GM19351 (cell line): ENCODE results near the gene VCL.
"Not testable (repeated sequence)": the region's sequence is repeated elsewhere in the genome, so short reads cannot be mapped to it uniquely, and the experiment has no call there.

ENCODE experiments used
- ATAC-seq: cut with Tn5 transposase; IDR thresholded peaks from one replicate; pipeline ENCODE4 v1.9.1; 2021; ENCODE audit warnings: mild to moderate bottlenecking, moderate library complexity; ENCODE audit not compliant: unreplicated experiment

Gene VCL

GRCh38 chr10:74035303-74035702 lies 37.4 kb downstream of the VCL start:
- no peak for ATAC-seq

- no peak for ATAC-seq
These were observed 38.6 kb downstream of the VCL start for GRCh38 chr10:74036474-74036873.

GRCh38 chr10:74039561-74040145 lies 41.7 kb downstream of the VCL start:
- ATAC-seq, result no peak

- ATAC-seq, result no peak
These were observed 42.5 kb downstream of the VCL start for GRCh38 chr10:74040200-74041126.

- no peak for ATAC-seq
These were observed 46.5 kb downstream of the VCL start for GRCh38 chr10:74044419-74044818.

GRCh38 chr10:74047304-74047703 lies 49.4 kb downstream of the VCL start:
- ATAC-seq, result no peak

- ATAC-seq, result no peak
These were observed 50.0 kb downstream of the VCL start for GRCh38 chr10:74047871-74048270.

- ATAC-seq, result no peak
These were observed 50.5 kb downstream of the VCL start for GRCh38 chr10:74048433-74048832.

GRCh38 chr10:74049955-74050354 lies 52.0 kb downstream of the VCL start:
- no peak for ATAC-seq

- no peak for ATAC-seq
These were observed 52.7 kb downstream of the VCL start for GRCh38 chr10:74050653-74051052.

- ATAC-seq, result no peak
These were observed 53.9 kb downstream of the VCL start for GRCh38 chr10:74051736-74052342.

GRCh38 chr10:74052994-74053393 lies 55.1 kb downstream of the VCL start:
- ATAC-seq, result no peak

GRCh38 chr10:74055383-74056049 lies 57.6 kb downstream of the VCL start:
- ATAC-seq, result no peak

- peak; percentile 59 for ATAC-seq
These were observed 58.3 kb downstream of the VCL start for GRCh38 chr10:74056050-74056818.

- no peak for ATAC-seq
These were observed 60.2 kb downstream of the VCL start for GRCh38 chr10:74058071-74058470.

- ATAC-seq, result no peak
These were observed 60.7 kb downstream of the VCL start for GRCh38 chr10:74058658-74059057.

- no peak for ATAC-seq
These were observed 63.2 kb downstream of the VCL start for GRCh38 chr10:74061104-74061503.

- not testable (repeated sequence) for ATAC-seq
These were observed 64.1 kb downstream of the VCL start for GRCh38 chr10:74061978-74062377.

- ATAC-seq, result no peak
These were observed 65.3 kb downstream of the VCL start for GRCh38 chr10:74063256-74063655.
